Measurements from ENCODE around the gene SNX32. TPM values are rescaled to one million over a fixed set of nuclear protein-coding genes. Genes with fewer than 3 reads are reported as not detected.
A peak's percentile ranks its signal among the peaks of the same experiment; 100 is the strongest.

Gene SNX32
- total and polyA plus RNA-seq, 9 of the 15 experiments (the other 6 are each of a cell fraction or from before 2014, with no cell fraction given), result 0.03 TPM; not detected in 7

DNA sequence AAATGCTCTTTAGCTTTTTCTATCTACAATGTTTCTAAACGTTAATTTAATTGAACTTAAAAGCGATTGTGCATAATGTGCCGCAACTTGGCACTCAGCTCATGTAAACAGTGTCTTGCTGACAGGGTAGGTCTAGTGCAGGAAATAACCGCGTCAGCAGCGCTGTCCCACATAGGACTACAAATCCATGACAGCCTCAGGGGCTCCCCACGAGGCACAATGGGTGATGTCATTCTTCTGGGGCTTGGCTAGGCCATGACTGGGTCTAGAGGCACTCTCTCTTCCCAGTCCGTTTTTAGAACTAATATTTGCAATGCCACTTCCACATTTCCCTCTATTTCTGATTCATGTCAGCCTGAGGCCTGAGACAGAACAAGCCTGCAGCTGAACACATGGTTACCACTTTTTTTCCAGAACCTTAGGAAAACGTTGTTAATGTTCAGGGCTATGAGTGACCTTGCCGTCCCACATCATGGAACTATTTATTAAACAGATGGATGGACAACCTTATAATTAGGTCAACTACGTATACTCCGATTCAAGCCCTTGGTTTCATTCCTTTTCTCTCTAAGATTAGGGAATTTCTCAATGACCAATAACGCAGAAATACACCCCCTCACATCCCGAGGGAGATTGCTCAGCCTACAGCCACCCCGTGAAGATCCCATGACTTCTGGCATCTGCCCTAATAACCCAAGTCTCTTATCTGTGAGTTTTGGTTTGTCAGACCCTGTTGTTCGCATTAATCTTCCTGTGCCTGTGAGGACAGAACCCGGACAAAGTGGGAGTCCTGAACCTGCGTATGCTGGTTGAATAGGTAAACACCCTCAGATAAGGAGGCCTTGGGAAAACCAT lies 19.4 kb upstream of the SNX32 start:
- H3K9ac ChIP-seq (ENCODE audit: insufficient read depth in 1 of 2, low read depth in 2 of 2, low read length in 2 of 2), result no peak overlapping the region; a peak in 1 of 4 replicates
- ATAC-seq (no peak), DNase-seq (ENCODE audit: extremely low read depth in 1 of 4, low spot score in 3 of 4) (no peak), FAIRE-seq (no peak)
- no peak overlapping the region for H2AFZ ChIP-seq (ENCODE audit: low read depth, low read length)
- ChIA-PET CTCF (ENCODE audit: low intra/inter-chr PET ratio) (interaction anchor here (0.6 kb wide), 1 partner anchor 1652 kb away, joined by 4 read pairs; no protein-coding TSS in a partner anchor), POLR2A (interaction anchor here (0.6 to 1.5 kb wide), 4 partner anchors 9 to 70 kb away, joined by 3 to 4 read pairs (median 3); no protein-coding TSS in a partner anchor)
- peaks cover 0 to 19% of the 10 kb centered on the region in 2 experiments; a peak in 2 of 5 replicates for H3K4me1 ChIP-seq (replicated peaks in 1 of 2; ENCODE audit: control insufficient read depth in 2 of 2, insufficient read depth in 2 of 2, low read length in 2 of 2)
- in situ Hi-C loops (cut with MboI), result no loop called here
- no peak overlapping the region for H3K27ac ChIP-seq (ENCODE audit: extremely low read depth, low read depth, low read length)
- WGBS (ENCODE audit: insufficient coverage, low coverage, missing lambda C conversion rate), result 31% methylated on average over 18 of the region's 18 CpGs
- BruUV-seq (replicated peaks), result no TSS peak
- H4K20me1 ChIP-seq (replicated peaks; ENCODE audit: control insufficient read depth, insufficient read depth, low read length), result no peaks in the 10 kb centered on the region
- no peak overlapping the region for H3K4me2 ChIP-seq (ENCODE audit: insufficient read depth, low read length)
- no peaks in the 10 kb centered on the region for H3K9me1 ChIP-seq (ENCODE audit: control insufficient read depth, insufficient read depth, low read length)
- intact Hi-C loops (cut with micrococcal nuclease), result loop anchor here (10.0 kb wide), 1 partner anchor 270 kb away; no protein-coding TSS in a partner anchor
- peaks cover 23 to 33% of the 10 kb centered on the region in 2 experiments; a peak in 4 of 5 replicates for H3K27me3 ChIP-seq (ENCODE audit: control insufficient read depth in 2 of 2, insufficient read depth in 2 of 2, low read length in 2 of 2)
- no peaks in the 10 kb centered on the region for H3K9me3 ChIP-seq (replicated peaks; ENCODE audit: control insufficient read depth, insufficient read depth, low read depth, low read length)
- no peaks in the 10 kb centered on the region for H3K36me3 ChIP-seq (ENCODE audit: control insufficient read depth, insufficient read depth, low read length)
- H3K79me2 ChIP-seq (ENCODE audit: control insufficient read depth, insufficient read depth, low read length), result no peaks in the 10 kb centered on the region
- no peak overlapping the region for H3K4me3 ChIP-seq
- TF ChIP-seq BMI1 (IDR thresholded peaks at IDR 0.05; ENCODE audit: low read length) (no peak), CBFA2T2 (conservative IDR thresholded peaks at IDR 0.05) (peak; percentile 23; the same call in 1 of the 2 replicates), CBFA2T3 (IDR thresholded peaks at IDR 0.05) (peak; percentile 38; the same call in 1 of the 2 replicates), PBX2 (CRISPR knock-in tag; IDR thresholded peaks at IDR 0.05; ENCODE audit: low read depth) (no peak), PBX2 (tag; conservative IDR thresholded peaks at IDR 0.05; ENCODE audit: low read depth) (peak; percentile 58), ZFX (CRISPR knock-in tag; IDR thresholded peaks at IDR 0.05) (peak; percentile 19; the same call in 1 of the 2 replicates), ASH1L (IDR thresholded peaks at IDR 0.05; ENCODE audit: borderline replicate concordance, low read depth, partially characterized antibody) (no peak), SIRT6 (IDR thresholded peaks at IDR 0.05; ENCODE audit: low read depth, low read length) (no peak), WHSC1 (IDR thresholded peaks at IDR 0.05; ENCODE audit: low read length) (no peak), ATF7 (IDR thresholded peaks at IDR 0.05) (peak; percentile 37; the same call in 1 of the 2 replicates), ATF3 (IDR thresholded peaks at IDR 0.05) (peak; percentile 63), ATF3 (CRISPR knock-in tag; conservative IDR thresholded peaks at IDR 0.05) (no peak), MEIS2 (IDR thresholded peaks at IDR 0.05; ENCODE audit: partially characterized antibody) (peak; percentile 43), ZNF436 (CRISPR knock-in tag; IDR thresholded peaks at IDR 0.05) (no peak)
